HG02588 (cell line): ENCODE results near the gene CYP19A1.

Source experiments
- ATAC-seq: cut with Tn5 transposase; IDR thresholded peaks from one replicate; pipeline ENCODE4 v1.9.1; 2021; ENCODE audit warnings: mild to moderate bottlenecking, moderate library complexity; ENCODE audit not compliant: unreplicated experiment

CYP19A1 gene

GRCh38 chr15:51328926-51329325, 9.5 kb downstream of the CYP19A1 start:
- ATAC-seq: no peak

GRCh38 chr15:51327081-51327480, 11.3 kb downstream of the CYP19A1 start:
- ATAC-seq: no peak

DNA sequence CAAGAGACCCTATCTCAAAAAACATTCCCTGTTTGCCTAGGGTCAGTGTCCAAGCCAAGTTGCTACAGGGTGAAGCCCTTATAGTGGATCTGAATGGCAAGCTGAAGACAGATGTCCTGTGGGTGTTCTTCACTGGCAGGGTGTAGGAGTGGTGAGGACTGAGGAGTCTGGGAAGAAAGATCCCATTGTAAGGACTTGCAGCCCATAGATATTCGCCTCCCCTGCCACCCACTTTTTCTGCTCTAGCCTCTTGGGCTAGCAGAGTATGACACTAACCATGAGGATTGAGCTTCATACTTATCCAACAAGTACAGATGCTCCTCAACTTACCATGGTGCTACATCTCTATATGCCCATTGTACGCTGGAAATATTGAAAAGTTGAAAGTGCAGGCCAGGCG, 13.2 kb downstream of the CYP19A1 start:
- ATAC-seq: no peak

DNA sequence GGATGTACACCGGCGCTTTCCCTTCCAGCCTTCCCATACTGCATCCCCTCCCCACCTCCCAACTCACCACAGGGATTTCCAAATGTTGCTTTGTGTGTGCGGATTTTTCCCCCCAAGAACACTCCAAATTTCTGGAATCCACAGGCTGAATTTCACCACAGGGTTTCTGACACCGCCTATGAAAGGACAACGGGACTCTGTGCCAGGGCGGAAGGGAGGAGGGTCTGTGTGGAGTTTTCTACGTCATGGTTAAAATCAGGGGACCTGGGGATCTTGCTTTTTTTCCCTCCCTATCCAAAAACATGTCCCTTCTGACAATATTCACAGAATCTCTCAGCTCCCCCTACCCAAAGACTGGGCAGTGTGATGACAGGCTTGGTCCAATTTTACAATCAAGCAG, 14.6 kb downstream of the CYP19A1 start:
- ATAC-seq: no peak

DNA sequence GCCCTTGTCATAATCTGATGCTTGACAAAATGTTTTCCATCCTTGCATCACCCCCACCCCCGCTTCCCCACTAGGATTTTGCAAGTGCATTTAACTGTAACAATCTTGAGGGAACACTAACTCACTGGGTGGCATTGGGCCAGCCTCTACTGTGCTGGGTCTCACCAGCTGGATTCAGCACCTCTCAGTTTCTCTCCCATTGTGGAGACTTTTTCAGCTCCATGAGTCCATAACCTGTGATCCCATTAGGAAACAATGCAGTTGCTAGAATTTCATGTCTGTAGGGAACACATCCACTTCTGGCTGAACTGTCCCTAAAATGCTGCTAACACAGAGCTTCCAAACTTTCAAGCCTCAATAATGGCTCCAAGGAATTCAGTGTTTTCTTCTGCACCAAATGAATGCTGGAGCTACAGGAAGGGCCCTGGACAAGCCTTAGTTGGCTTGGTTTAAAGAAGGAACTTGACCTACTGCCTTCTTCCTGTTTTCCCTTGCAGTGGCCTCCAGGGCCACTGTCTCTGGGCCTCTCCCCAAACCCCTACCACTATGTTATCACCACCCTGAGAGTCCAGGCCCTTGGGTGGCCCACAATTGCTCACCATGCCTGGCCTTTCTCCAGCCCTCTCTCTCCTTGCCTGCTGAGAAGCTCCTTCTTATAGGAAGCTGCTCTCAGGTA, 15.6 kb downstream of the CYP19A1 start:
- ATAC-seq: no peak

DNA sequence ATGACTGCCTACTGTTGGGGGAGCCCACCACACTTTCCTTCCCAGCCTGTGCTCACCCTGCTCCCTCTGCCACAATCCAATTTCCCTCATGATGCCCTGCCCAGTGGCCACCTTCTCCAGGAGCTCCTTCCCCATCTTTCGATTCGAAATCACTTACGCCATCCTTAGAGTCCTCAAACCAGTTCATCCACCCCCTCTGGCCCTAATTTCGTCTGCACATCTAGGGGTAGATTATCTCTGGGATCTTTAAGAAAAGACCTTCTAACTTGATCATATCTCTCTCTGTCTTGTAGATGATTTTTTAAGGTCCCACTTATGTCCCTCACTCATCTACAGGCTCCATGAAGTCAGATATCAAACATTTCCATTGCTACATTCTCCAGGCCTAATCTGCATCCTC, 17.1 kb downstream of the CYP19A1 start:
- no peak for ATAC-seq

GRCh38 chr15:51320843-51321242, 17.6 kb downstream of the CYP19A1 start:
- ATAC-seq: no peak

DNA sequence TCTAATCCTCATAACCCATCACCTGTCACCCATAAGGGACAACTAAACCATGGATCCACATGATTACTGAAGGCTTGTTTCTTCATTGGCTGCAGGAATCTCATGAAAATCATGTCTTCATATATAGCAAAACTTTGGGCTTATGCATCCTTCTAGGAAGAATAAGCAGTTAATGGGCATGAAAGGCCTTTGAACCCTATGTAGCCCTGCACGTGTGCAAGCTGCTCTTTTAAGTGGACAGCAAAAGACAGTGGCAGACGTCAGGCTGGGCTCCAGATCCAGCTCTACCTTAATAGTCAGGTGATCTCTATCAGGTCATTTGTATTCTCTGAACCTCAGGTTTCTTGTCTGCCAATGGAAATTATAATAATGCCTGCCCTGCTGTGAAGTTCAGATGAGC, 18.9 kb downstream of the CYP19A1 start:
- ATAC-seq: no peak

DNA sequence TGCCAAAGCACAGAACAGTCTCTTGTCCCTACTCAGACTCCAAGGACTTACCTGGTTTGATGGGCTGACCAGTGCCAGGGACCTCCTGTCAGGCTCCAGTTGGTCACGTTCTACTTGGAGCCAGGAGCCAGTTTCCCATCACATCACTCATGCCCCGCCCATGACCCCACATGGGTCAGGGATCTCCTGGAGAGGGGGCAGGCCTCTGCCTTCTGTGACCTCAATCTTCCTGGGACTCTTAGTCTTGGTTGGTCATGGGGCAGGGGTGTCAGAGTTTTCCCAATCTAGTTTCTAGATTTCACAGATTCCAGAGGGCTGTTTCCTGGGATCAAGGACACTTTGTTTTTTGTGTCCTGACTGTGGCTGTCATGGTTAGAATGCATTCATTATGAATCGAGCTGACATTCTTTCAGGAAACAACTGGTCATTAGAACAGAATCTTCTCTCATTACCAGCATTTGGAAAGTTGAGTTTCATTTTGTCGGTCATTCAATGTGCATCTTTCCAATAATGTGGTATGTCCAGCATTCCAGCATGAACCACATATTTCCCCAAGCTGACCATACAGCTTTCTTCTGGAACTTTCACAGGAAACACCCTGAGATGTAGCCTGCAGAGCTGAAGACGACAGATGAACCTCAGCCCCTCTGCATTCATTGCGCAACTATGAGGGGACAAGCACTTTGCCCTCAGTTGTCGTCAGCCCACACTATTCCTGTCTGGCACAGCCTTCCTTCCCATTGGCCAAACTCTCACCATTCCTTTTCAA, 19.8 kb downstream of the CYP19A1 start:
- no peak for ATAC-seq

DNA sequence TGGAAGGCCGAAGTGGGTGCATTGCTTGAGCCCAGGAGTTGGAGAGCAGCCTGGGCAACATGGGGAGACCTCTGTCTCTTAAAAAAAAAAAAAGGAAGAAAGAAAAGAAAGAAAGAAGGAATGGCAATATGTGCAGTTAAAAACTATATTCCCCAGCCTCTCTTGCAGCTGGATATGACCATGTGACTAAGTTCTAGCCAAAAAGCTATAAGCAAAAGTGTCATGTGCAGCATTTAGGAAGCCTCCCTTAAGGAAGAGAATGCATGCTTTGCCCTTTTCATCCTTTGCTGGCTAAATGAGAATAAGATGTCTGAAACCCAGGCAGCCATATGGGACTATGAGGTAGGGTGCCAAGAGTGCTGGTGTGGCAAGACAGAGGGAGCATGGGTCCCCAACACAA, 21.8 kb downstream of the CYP19A1 start:
- no peak for ATAC-seq

- ATAC-seq: no peak
Observed at GRCh38 chr15:51315726-51316125, 22.7 kb downstream of the CYP19A1 start.

DNA sequence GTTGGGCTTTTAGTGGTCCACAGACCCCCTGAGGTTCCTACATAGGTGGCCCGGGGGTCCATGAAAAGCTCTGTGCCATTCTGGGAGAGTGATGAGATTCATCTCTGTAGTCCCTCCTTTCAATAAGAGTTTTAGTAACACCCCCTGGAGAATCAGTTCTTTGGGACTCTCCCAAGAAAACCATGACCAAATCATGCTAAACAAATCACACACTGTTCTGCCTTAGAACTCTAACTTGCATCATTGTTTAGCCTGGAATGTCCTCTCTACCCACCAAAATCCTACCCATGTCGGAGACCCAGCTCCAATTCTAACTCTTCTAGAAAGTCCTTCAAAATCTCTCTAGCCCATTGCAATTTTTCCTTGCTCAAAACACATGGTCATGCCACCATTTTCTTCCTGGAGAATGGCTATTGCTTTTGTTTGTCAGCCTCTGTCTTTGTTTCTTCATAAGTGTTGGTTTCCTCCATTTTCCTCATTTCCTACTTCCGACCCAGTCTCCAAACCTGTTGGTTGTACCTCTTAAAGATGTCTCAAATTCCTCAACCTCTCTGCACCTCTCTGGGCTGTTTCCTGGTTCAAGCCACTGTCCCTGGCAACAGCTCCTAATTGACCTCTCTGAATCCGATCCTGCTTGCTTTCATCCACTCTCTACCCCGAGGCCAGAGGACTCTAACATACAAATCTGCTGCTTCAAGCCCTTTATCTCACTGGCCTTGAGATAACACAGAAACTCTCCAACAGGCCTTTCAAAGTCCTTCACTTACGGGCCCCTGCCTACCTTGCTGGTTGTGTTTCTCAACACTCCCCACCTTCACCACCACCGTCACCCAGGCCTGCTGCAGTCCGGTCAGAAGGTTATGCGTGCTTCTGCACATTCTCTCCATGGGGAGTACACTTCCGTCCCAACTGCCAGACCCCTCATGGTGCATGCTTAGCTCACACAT, 23.7 kb downstream of the CYP19A1 start:
- no peak for ATAC-seq

DNA sequence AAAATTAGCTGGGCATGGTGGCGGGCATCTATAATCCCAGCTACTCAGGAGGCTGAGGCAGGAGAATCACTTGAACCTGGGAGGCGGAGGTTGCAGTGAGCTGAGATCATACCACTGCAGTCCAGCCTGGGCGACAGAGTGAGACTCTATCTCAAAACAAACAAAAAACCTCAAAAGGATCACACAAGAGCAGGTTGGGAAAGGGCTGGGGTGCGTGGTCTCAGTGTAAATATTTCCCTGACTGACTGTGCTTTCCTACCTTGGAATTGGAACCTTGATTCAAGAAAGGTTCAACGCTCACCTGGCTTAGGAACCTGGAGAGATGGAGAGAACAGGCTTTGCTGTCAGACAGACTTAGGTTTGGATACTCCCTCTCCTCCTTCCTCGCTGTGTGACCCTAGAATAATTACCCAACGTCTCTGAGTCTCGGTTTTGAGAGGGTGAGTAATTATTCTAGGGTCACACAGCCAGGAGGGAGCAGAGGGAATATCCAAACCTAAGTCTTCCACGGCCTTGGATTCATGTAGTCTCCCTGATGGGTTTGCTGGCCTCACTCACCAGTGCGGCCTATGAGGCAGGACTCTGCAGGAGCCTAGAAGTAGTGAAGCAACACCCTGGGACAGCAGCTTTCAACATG, 24.6 kb downstream of the CYP19A1 start:
- ATAC-seq: no peak

GRCh38 chr15:51313074-51313393, 25.4 kb downstream of the CYP19A1 start:
- no peak for ATAC-seq

DNA sequence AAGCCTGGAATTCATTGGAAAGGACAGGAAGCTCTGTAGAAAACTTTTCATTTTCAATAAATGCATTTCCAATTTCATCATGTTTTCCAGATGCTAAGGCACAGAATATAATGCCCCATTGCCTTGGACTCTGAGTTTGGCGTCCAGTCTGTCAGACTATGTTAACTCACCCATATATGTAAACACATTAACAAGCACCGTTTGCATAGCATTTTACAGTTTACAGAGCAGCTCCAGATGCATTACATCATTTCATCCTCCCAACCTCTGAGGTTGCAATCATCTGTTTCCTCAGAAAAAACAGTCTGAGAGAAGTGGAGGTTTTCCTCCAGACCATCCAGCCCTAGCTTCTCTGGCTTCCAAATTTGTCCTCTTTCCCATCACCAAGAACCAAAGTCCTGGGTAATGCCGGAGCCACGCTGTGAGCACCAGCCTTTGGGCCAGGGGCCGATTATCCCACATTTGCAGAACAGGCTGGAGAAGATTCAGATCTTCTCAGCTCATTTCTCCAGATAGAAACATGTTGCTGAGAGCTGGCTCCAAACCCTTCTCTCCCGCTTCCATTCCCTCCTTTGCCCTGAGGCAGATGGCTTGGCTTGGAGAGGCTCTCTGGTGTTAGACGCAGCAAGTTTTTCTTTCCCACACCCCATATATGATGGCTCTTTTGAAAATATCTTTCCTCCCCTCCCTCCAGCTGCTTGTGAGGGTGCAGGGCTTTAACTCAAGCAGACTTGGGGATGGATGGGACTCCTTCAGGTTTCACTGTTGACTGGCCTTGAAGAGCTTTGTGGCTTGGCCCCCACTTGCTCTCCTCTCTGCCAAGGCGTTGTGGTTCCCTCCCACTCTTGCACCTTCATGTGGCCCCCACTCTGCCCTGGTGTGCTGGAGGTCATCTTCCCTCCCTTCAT, 26.0 kb downstream of the CYP19A1 start:
- ATAC-seq: no peak

DNA sequence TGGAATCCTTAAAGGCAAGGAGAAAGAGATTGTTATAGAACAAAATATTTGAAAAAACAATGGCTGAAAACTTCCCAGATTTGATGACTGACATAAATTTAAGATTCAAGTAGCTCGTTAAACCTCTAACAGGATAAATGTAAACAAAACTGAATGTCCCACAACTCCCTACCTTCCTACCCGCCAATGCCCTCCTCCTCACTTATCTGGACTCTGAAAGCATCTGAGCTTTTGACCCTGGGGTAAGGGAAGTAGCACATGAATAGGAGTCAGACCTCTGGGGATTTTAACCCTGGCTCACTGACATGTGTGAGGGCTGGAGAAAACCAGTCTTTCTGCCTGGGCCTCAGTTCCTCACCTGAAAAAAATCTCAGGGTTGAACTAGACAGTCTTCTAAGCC, 26.9 kb downstream of the CYP19A1 start:
- no peak for ATAC-seq

DNA sequence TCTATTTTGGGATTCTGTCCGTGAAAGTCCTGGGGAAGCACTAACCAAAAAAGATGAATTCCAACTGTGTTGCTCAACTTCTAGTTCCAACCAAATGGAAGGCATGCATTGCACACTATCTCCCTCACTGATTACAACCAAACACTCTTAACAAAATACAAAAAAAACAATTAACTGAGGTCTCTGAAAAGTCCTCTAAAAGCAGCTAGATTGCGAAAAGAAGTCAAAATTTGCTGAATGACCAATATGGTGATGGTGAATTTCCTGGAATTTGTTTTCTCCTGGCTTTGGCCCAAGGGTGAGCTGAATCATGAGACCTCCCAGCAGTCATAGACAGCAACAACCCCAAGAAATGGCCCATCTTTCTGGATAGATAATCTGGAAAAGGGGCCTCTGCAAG, 28.3 kb downstream of the CYP19A1 start:
- no peak for ATAC-seq

DNA sequence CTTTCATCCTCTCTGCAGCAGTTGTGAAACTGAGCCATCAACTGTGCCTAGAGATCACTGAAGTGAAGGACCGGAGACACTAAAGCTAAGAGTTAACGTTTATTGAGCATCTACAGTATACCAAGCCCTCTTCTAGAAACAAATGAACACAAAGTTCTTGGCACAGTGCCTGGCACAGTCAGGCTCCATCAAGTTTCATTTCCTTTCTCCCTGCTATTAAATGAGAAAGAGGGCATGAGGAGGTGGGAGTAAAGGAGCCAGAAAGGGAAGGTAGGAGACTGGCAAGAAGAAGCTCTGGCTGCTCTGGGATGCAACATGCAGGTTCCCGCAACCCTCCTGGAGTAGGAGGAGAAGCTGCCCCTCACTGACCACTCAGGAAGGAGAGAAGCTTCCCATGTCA, 30.6 kb downstream of the CYP19A1 start:
- ATAC-seq: no peak

- ATAC-seq: no peak
Observed at GRCh38 chr15:51307325-51307724, 31.1 kb downstream of the CYP19A1 start.

- no peak for ATAC-seq
Observed at GRCh38 chr15:51303462-51303980, 34.9 kb downstream of the CYP19A1 start.
